NCI-H146 (cell line): ENCODE measurements around the gene PUSL1.

Experiments
- DNase-seq: peaks from one replicate; lab custom pipeline; 2025; lab: John Stamatoyannopoulos, UW

Gene PUSL1

DNA sequence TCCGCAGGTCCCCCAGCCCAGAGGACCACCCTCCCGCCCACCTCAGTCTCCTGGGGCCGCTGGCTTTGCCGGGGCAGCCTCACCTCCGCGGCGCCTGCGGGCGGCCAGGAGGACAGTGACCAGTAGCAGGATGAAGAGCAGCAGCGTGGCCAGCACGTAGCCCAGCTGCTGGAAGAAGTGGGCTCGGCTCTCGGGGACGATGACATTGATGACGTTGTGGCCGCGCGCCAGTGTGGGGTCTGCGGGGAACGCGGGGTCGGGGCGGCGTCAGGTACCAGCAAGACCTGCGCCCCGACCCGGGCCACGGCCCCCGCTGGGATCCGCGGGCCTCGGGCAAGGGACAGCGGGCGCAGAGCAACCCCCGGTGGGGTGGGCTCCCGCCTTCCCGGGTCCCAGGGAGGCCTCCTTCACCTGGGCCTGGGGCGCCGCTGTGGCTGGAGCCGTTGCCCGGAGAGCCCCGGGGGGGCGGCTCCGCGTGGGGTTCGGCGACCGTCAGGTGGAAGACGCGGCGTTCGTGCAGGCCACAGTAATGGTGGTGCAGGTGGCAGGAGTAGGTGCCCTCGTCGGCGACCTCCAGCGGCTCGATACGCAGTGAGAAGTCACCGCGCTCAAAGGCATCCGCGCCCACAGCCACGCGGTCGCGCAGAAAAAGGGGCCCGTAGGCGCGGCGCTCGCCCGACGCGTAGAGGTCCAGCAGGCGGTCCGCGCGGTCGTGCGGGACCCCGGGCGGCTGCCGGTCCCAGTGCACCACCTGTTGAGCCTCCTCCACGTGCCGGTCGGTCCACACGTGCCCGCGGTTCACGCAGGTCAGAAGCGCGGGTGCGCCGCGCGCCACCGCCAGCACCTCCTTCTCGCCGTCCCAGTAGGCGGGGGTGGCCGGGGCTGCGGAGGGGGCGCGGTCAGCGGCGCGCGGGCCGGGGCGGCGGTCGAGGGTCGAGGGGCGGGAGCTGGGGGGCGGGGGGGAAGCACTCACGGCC lies 46.2 kb downstream of the PUSL1 start:
- DNase-seq, result peak; percentile 19

- DNase-seq, result peak; percentile 46
Measured at GRCh38 chr1:1355416-1355815, 47.0 kb downstream of the PUSL1 start.

DNA sequence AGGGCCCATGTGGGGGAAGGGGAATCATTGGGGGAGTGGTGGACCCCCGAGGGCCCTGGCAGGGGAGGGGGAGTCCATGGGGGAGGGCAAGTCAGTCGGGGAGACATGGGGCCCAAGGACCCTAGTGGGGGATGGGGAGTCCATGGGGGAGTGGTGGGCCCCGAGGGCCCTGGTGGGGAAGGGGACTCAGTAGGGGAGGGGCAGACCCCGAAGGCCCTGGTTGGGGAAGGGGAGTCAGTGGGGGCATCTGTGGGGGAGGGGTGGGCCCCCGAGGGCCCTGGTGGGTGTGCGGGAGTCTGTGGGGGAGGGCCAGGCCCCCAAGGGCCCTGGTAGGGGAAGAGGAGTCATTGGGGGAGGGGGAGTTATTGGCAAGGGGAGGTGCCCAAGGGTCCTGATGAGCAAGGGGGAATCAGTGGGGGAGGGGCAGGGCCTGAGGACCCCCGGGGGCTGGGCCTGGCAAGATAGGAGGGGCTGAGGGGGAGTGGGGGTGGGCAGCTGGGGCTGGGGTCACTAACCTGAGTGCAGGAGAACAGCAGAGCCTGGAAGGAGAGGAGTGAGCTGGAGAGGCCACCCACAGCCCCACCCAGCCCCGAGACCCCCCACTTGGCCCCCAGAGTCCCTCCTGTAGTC lies 47.9 kb downstream of the PUSL1 start:
- DNase-seq, result no peak

DNA sequence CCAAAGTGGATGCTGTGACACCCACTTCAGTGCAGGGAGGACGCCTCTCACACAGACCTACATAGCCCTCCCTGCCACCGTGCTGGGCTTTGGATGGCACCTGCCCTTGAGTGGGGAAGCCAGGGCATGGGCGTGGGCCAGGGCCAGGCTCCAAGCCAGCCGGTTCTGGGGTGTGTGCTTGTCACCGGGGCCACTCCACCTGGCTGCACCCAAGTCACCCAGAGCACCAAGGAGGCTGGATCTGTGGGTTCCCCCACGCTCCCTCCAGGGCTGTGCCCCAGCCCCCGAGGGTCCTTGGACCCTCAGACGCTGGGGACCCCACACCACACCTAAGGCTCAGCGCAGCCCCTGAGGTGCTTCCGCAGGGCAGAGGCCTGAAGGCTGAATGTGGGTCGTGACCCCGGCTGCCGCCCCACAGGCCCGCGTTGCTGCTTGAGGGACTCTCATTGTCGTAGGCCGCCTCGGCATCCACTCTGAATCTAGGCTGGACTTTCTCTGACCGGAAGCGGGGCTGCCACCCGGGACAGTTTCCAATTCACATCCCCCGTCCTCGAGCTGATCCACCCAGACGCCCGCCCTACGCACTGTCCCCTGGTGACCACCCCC lies 48.5 kb downstream of the PUSL1 start:
- DNase-seq, result no peak

- no peak for DNase-seq
Measured at GRCh38 chr1:1357871-1358432, 49.6 kb downstream of the PUSL1 start.

DNA sequence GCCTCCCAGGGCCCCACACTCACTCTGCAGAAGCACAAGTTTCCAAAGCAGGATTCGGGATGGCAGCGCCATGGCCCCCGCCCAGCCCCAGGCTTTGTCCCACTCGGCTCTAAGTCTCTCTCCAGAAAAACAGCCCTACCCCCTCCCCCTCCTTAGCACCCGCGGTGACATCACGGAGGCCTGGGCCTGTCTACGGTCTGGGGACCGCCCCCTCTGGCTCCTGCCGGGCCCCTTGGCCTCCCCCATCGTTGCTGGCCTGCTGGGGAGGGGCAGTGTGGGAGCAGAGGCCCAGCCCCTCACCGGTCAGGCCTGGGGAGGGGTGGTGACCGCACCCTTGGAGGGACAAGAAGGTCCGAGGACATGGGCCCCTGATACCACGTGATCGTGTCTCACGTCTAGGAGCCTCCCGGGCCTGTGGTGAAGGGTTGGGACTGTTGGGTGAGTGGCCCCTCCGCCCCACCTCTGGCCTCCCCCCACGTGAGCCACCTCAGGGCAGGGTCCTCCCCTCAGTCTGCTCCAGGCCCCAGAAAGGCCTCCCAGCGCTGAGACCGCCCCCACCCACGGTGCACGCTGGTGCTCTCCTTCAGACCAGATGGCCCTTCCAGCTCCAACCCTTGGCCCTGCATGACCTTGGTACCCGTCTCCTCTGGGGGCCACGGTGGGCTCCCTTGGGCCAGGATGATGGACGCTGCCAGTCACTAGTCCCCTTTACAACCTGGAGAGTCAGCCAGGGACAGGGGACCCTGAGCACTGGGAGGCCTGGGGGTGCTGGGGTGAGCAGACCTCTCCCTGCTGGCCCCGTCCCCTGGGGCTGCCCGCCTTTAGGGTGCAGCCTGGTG lies 50.3 kb downstream of the PUSL1 start, which contains the start of gene MXRA8:
Gene MXRA8 (minus strand): TSS at position 123 of the 839 bp plus-strand sequence. CDS start 51 bp downstream, at position 72.
- DNase-seq, result no peak

DNA sequence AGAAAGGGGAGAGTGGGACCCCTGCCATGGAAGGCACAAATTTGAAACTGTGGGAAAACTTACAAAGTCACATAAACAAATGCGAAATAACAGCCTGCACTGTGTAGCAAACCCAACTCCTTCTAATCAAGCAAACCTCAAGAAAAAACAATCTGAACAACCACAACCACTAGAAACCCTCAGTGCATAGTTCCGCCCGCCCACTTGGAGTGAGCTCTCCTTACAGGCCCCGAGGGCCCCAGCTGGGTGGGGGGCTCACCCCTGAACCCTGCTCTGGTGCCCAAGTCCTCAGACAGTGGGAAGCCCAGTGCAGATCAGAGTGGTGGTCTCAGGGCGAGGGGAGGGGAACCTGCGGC lies 50.9 kb downstream of the PUSL1 start:
- DNase-seq, result no peak

DNA sequence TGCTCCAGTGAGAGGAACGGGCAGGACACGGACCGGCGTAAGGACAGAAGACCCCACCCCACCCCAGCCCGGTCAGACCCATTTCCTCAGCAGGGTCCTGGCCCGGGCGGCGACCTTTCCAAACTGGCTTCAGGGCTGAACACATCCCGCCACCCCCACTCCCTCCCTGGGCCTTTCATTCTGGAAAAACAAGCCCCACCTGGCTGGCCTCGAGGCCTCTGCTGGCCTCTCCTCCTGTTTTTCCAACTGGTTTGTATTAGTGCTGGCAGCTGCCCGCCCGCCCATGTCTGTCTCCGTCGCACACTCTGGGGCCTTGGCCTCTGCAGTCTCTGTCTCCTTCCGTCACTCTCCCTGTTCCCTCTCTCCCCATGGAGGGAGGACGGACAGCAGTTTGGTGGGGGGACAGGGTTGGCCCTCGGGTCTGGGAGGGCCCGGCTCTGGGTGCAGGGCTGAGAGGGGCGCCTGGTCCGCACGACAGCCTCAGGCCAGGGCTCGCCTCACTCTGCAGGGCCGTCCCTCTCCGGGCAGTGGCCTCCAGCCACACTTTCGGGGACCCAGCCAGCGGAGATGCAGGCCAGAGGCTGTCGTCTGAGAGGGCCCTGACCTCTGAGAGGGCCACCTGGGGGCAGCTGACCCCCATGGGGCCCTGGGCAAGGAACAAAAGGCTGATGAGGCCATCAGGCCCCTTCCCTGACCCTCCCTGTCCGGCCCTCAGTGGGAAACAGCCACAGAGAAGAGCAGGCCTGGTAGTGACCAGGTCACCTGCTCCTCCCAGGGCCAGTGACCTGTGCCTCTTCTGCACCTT lies 51.5 kb downstream of the PUSL1 start:
- no peak for DNase-seq

- no peak for DNase-seq
Measured at GRCh38 chr1:1360506-1361169, 52.2 kb downstream of the PUSL1 start.
